BE2C (cell line): ENCODE measurements around the gene PAN2.

Experiments used
- DNase-seq: peaks from one replicate; pipeline ENCODE4 v3.0.0-alpha.2; 2020
- H3K27me3 ChIP-seq: fragments of 250-450 bp; sonication (Bioruptor Pico); 2 replicates; pipeline ENCODE4 v1.5.1; 2020; ENCODE audit warnings: mild to moderate bottlenecking
- H3K36me3 ChIP-seq: fragments of 250-450 bp; sonication (Bioruptor Pico); 2 replicates; pipeline ENCODE4 v1.5.1; 2020; ENCODE audit warnings: mild to moderate bottlenecking
- H3K4me1 ChIP-seq: fragments of 250-450 bp; sonication (Bioruptor Pico); 2 replicates; pipeline ENCODE4 v1.5.1; 2020
- H3K4me3 ChIP-seq: 2 replicates; pipeline ENCODE4 v1.5.1; 2011; ENCODE audit warnings: low read depth, low read length
- H3K9me3 ChIP-seq: fragments of 250-450 bp; sonication (Bioruptor Pico); 2 replicates; pipeline ENCODE4 v1.5.1; 2020
- CTCF ChIP-seq: IDR thresholded peaks from 2 replicates; pipeline ENCODE4 v1.5.1; 2012; ENCODE audit warnings: mild to moderate bottlenecking, low read depth, low read length

The PAN2 gene

GRCh38 chr12:56299308-56299852, 34.4 kb downstream of the PAN2 start:
- peak overlapping the region; percentile 93 for H3K4me3 ChIP-seq
- H3K4me1 ChIP-seq: peaks cover 10% of the 10 kb centered on the region
- TF ChIP-seq CTCF: no peak
- H3K9me3 ChIP-seq: no peaks in the 10 kb centered on the region
- no peaks in the 10 kb centered on the region for H3K27me3 ChIP-seq
- H3K36me3 ChIP-seq: peaks cover 42% of the 10 kb centered on the region
- no peak for DNase-seq

GRCh38 chr12:56298828-56299227, 35.0 kb downstream of the PAN2 start:
- Histone ChIP-seq H3K4me3 (peak overlapping the region; percentile 93), H3K4me1 (peaks cover 10% of the 10 kb centered on the region), H3K36me3 (peaks cover 45% of the 10 kb centered on the region), H3K9me3 (no peaks in the 10 kb centered on the region), H3K27me3 (no peaks in the 10 kb centered on the region)
- TF ChIP-seq CTCF: no peak
- no peak for DNase-seq

- no peak overlapping the region for H3K4me3 ChIP-seq
- no peak for TF ChIP-seq CTCF
- peaks cover 15% of the 10 kb centered on the region for H3K4me1 ChIP-seq
- H3K27me3 ChIP-seq: no peaks in the 10 kb centered on the region
- DNase-seq: no peak
- H3K36me3 ChIP-seq: peaks cover 52% of the 10 kb centered on the region
- H3K9me3 ChIP-seq: no peaks in the 10 kb centered on the region
These were observed 36.4 kb downstream of the PAN2 start for GRCh38 chr12:56297400-56297799.

- Histone ChIP-seq H3K4me3 (0 out of 2 replicates have a peak overlapping the region, but pooled peaks have one; percentile 8), H3K4me1 (peaks cover 19% of the 10 kb centered on the region)
These were observed 37.5 kb downstream of the PAN2 start for GRCh38 chr12:56296295-56296694.

GRCh38 chr12:56293795-56294194, 40.0 kb downstream of the PAN2 start:
- no peak overlapping the region for H3K4me3 ChIP-seq
- no peak for TF ChIP-seq CTCF
- peaks cover 78% of the 10 kb centered on the region for H3K36me3 ChIP-seq
- H3K27me3 ChIP-seq: no peaks in the 10 kb centered on the region
- H3K4me1 ChIP-seq: peaks cover 20% of the 10 kb centered on the region
- no peak for DNase-seq
- no peaks in the 10 kb centered on the region for H3K9me3 ChIP-seq

More at GRCh38 chr12:56296295-56296694, 37.5 kb downstream of the PAN2 start:
- H3K36me3 ChIP-seq: peaks cover 57% of the 10 kb centered on the region
- DNase-seq: no peak
- H3K9me3 ChIP-seq: no peaks in the 10 kb centered on the region
- TF ChIP-seq CTCF: no peak
- H3K27me3 ChIP-seq: no peaks in the 10 kb centered on the region

- peaks cover 72% of the 10 kb centered on the region for H3K36me3 ChIP-seq
These were observed 45.0 kb downstream of the PAN2 start for GRCh38 chr12:56288705-56289387.

More at GRCh38 chr12:56288705-56289387, 45.0 kb downstream of the PAN2 start:
- H3K27me3 ChIP-seq: no peaks in the 10 kb centered on the region
- no peak for TF ChIP-seq CTCF
- H3K9me3 ChIP-seq: no peaks in the 10 kb centered on the region
- no peak overlapping the region for H3K4me3 ChIP-seq
- DNase-seq: no peak
- H3K4me1 ChIP-seq: peaks cover 19% of the 10 kb centered on the region
